A172 (cell line): ENCODE results near the gene RHBDL2. TPM values are rescaled to one million over a fixed set of nuclear protein-coding genes. Genes with fewer than 3 reads are reported as not detected.
"Not testable (repeated sequence)": the region's sequence is repeated elsewhere in the genome, so short reads cannot be mapped to it uniquely, and the experiment has no call there.

Experiments
- DNase-seq: peaks from one replicate; pipeline ENCODE4 v3.0.0-alpha.2; 2015; ENCODE audit warnings: low spot score
- total RNA-seq: library from RNA; depleted of rRNA; stranded (reverse); fragments of >200 nt; shearing (Covaris generic); gene quantifications from 2 replicates; pipeline ENCODE4 v1.2.3, GENCODE V29; 2014; rRNA removed

The RHBDL2 gene, protein sequence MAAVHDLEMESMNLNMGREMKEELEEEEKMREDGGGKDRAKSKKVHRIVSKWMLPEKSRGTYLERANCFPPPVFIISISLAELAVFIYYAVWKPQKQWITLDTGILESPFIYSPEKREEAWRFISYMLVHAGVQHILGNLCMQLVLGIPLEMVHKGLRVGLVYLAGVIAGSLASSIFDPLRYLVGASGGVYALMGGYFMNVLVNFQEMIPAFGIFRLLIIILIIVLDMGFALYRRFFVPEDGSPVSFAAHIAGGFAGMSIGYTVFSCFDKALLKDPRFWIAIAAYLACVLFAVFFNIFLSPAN
- 1.2 and 3.3 TPM in 2 replicates for total RNA-seq

GRCh38 chr1:38941527-38942019, at the start of gene RHBDL2:
TSS of gene RHBDL2 (minus strand) at chr1:38941830. CDS start at chr1:38919212, 22,618 bp downstream.
- DNase-seq: peak; percentile 72

- DNase-seq: peak; percentile 89
Measured at GRCh38 chr1:38990738-38991637, 49.4 kb upstream of the RHBDL2 start, which contains the start of gene AKIRIN1. TSS of gene AKIRIN1 (plus strand) at chr1:38991276. CDS start at chr1:38991381, 105 bp downstream.

- no peak for DNase-seq
Measured at GRCh38 chr1:38990386-38990737, 48.7 kb upstream of the RHBDL2 start.

- no peak for DNase-seq
Measured at GRCh38 chr1:38989979-38990378, 48.3 kb upstream of the RHBDL2 start.

DNA sequence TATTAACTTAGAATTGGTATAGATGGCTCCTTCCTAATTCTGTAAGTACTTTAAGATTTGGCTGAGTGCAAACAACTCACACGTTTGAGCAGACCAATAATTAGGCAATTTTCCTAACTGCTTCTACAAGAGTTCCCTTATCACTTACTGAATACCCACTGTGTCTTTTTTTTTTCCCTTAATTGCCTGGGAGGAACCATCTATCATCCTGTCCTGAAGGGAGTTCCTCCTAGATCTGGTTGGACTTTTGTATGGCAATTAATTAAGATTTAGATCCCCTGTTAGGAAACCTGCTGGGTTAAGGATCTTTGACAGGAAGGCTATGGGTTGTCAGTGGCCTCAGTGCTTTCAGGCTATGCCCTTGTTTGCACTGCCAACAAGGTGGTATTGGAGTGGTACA, 37.8 kb upstream of the RHBDL2 start:
- DNase-seq: not testable (repeated sequence)

DNA sequence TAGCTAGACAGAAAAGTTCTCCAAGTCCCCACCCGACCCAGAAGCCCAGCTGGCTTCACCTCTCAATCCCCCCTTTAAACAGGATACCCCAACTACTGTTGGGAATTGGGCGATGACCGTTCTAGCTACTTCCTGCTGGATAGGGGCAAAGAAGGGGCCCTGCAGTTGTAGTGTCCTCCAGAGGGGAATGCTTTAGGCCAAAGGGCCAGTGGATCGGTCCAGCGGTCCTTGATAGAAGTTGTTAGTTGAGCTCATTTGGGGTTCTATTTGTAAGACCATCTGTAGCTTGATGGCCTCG, 36.6 kb upstream of the RHBDL2 start:
- not testable (repeated sequence) for DNase-seq

GRCh38 chr1:38977399-38978244, 36.0 kb upstream of the RHBDL2 start:
- DNase-seq: not testable (repeated sequence)

DNA sequence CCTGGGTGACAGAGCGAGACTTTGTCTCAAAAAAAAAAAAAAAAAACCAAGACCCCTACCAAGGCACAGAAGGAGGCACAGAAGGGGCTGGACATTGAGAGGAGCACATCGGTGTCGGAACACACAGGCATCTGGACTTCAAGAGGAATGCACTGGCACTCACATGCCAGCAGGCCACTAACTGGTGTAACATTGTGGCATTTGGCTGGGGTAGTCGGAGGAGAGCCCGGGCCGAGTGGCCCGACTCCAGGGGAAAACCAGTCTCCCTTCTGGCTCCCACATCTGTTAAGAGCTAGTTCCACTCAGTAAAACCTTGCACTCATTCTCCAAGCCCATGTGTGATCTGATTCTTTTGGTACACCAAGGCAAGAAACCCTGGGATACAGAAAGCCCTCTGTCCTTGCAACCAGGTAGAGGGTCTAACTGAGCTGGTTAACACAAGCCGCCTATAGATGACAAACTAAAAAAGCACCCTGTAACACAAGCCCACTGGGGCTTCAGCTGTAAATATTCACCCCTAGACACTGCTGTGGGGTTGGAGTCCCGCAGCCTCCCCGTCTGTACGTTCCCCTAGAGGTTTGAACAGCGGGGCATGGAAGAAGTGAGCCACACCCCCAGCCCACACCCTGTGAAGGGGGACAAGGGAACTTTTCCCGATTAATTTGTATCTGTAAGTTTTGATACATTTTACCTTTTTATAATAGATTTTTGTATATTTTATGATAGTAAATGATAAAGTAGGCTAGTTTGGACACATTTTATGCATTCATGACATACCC, 32.2 kb upstream of the RHBDL2 start:
- DNase-seq: no peak

GRCh38 chr1:38973145-38973544, 31.5 kb upstream of the RHBDL2 start:
- DNase-seq: not testable (repeated sequence)

GRCh38 chr1:38964140-38964548, 22.5 kb upstream of the RHBDL2 start:
- no peak for DNase-seq

DNA sequence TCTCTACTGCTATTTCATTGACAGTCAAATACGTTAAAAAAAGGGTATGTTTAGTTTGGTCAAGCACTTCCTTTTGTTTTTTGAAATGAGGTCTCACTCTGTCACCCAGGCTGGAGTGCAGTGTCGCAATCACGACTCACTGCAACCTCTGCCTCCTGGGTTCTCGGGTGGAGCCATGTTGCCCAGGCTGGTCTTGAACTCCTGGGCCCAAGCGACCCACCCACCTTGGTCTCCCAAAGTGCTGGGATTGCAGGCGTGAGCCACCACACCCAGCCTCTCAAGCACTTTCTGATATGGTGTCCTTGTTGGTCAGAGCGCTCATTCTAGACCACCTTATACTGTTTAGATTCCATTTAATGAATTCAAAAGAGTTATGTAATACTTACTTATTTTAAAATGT, 20.9 kb upstream of the RHBDL2 start:
- DNase-seq: no peak

- DNase-seq: peak; percentile 48
Measured at GRCh38 chr1:38962113-38962512, 20.5 kb upstream of the RHBDL2 start.

GRCh38 chr1:38958967-38959366, 17.3 kb upstream of the RHBDL2 start:
- DNase-seq: peak; percentile 38

- DNase-seq: peak; percentile 65
Measured at GRCh38 chr1:38953433-38953860, 11.8 kb upstream of the RHBDL2 start.

DNA sequence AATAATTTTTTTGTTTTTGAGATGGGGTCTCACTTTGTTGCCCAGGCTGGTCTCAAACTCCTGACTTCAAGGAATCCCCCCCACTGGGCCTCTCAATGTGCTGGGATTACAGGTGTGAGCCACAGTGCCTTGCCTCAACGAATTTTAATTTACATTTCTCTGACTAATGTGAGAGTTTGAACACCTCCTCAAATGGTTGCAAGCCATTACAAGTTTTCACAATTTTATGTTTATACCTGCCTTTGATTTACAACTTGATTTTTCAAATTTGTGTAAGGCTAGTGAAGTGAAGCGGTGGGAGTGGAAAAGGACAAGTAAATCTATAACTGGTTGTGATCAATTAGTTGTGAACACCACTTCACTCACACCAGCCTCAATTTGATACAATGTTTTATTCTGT, 8.9 kb upstream of the RHBDL2 start:
- no peak for DNase-seq

DNA sequence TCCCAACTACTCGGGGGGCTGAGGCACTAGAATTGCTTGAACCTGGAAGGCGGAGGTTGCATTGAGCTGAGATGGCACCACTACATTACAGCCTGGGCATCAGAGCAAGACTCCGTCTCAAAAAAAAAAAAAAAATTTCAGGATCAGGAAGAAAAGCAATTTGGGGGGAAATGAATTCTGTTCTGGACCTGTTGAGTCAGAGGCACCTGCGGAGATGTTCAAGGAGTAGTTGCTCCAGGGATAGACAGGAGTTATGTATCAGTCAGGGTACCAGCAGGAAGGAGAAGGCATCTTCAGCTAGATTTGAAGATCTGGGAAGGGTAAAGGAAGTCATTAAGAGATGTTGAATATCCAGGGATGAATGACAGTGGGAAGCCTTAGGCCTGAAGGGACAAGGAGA, 2.9 kb upstream of the RHBDL2 start:
- DNase-seq: no peak

- no peak for DNase-seq
Measured at GRCh38 chr1:38942664-38943428, 1.2 kb upstream of the RHBDL2 start.

- no peak for DNase-seq
Measured at GRCh38 chr1:38941093-38941492, 537 bp downstream of the RHBDL2 start.

DNA sequence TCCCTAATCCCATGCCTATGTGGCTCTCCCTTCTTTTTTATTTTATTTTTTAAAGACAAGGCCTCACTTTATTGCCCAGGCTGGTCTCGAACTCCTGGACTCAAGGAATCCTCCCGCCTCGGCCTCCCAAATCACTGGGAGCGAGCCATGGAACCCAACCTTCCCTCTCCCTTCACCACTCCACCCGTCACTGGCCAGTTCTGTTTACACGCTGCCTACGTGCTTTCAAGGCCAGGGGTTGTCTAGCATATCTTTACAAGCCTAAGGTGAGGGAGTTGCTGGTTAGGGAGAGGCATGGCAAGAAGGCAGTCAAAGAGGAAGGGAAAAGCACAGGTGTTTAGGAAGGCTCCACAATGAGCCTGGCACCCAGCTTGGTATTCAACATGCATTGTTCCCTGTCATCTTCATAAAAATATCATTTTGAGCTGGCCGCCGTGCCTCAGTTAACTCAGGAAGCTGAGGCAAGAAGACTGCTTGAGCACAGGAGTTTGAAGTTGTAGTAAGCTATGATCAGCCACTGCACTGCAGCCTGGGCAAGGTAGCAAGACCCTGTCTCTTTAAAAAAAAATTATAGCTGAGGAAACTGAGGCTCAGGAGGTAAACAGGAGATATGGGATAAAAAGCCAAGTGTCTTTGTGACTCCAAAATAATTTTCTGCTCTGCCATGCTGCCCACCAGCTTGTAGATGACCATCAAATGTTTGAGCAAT, 1.1 kb downstream of the RHBDL2 start:
- DNase-seq: no peak
